IPS DF 19.7 (cell line): Measurements from ENCODE around the gene KMT5C.

Experiments
- DNase-seq: peaks from one replicate; pipeline ENCODE4 v3.0.0-alpha.2; 2013; ENCODE audit warnings: low read depth, low spot score

Gene KMT5C

DNA sequence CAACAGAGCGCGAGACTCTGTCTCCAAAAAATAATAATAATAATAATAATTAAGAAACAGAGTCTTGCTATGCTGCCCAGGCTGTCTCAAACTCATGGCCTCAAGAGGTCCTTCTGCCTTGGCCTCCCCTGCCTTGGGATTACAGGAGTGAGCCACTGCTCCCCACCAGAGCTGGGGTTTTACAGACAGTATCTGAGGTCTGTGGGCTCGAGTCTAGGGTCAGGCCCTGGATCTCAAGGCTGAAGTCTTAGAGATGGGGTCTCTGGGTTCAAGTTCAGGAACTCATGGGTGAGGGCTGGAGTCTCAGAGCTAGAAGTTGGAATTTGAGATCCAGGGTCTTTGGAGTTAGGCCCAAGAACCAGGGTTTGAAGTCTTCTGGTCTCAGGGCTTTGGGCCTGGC, 27.1 kb downstream of the KMT5C start:
- DNase-seq, result no peak

GRCh38 chr19:55368106-55368505, 28.4 kb downstream of the KMT5C start:
- DNase-seq, result no peak

DNA sequence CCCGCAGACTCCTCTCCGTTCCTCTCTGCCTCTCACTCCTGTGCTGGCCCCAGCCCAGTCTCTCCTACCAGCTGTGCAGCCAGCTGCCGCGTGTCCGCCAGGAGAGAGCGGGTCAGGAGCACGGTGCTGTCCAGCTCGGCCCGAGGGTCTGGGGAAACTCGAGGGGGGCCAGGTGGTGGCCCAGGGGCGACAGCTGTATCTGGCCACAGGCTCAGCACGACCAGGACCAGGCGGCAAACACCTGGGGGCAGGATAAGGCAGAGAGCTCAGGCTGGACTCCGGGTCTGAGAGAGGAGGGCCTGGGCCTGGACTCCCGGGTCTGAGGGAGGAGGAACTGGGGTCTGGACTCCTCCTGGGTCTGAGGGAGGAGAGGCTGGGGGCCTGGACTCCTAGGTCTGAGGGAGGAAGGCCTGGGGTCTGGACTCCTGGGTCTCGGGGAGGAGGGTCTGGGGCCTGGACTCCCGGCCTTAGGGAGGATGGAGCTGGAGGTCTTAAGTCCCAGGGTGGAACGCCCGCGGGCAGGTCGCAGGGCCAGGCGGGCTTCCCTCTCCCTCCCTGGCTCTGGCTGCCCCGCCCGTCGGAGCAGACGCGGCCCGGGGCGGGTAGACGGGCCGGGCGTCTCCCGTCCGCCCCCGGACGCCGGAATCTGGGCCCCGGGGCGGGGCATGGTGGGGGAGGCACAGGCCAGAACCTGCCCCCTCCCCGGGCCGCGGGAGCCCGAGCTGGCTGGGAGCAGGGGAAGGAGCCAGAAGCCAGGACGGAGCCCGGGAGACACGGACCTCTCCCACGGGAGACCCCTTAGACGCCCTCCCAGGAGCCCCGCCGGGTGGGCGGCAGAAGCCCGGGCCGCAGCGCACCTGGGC, 29.3 kb downstream of the KMT5C start:
- DNase-seq, result no peak

DNA sequence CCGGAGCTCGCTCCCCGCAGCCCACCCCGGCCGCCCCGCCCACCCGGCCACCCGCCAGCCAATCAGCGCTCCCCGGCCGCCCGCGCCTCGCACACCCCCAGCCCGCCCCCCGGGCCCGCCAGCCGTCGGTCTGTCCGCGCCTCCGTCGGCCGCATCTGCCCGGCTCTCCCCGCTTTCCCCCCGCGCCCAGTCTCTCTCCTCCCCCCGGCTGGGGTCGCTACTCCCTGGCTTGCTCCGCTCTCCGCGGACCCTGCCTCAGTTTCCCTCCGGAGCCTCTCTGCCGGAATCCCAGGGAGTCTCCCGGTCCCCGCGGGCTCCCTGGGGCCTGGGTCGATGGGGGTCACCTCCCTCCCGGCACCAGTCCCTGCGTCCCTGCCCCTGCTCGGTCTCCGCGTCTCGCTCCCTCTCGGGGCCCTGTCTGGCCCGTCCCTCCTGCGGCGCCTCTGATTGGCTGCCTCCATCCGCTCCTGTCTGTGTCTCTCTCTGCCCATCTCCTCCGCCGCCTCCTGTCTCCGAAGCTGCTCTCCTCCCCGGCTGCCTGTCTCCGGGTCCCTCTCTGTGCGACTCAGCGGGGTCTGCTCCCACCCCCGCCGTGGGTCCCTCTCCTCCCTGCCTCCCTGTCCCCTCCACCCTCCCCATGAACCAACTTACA, 30.1 kb downstream of the KMT5C start:
- DNase-seq, result no peak

- no peak for DNase-seq
Measured at GRCh38 chr19:55370305-55370988, 30.8 kb downstream of the KMT5C start, which contains the start of gene IL11. Gene IL11, minus strand, starts transcription at chr19:55370463. Its CDS starts 153 bp downstream, at chr19:55370310.

DNA sequence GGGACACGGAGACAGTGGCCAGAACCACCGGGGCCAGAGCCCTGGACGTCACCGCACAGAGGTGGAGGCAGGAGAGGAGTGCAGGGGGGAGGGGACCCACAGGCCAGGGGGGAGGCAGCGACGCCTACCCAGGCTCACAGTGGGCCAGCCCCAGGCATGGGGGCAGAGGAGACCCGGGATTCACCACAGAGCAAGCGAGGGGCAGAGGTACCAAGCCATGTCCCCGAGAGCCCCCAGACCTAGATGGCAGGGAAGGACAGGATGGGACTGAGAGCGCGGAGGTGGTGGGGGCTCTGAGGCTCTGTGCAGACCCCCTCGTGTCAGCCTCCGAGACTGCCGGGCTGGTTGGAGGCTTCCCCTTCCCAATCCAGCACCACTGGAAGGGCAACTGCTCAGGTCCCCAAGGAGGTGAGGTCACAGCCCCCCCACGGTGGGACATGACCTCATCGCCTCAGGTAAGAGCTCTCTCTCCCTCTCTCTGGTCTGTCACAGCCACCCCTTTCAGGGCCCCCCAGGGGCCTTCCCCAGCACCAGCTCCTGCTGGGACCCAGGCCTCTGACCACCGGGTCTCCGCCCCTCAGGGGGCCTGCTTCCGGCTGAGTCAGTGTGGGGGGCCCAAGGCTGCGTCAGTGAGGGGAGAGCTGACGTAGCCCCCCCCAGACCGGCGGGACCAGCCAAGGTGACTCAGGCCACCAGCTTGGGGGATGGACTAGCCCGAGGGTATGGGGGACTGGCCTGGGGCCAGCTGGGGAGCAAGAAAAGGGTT, 32.8 kb downstream of the KMT5C start:
- DNase-seq, result no peak

DNA sequence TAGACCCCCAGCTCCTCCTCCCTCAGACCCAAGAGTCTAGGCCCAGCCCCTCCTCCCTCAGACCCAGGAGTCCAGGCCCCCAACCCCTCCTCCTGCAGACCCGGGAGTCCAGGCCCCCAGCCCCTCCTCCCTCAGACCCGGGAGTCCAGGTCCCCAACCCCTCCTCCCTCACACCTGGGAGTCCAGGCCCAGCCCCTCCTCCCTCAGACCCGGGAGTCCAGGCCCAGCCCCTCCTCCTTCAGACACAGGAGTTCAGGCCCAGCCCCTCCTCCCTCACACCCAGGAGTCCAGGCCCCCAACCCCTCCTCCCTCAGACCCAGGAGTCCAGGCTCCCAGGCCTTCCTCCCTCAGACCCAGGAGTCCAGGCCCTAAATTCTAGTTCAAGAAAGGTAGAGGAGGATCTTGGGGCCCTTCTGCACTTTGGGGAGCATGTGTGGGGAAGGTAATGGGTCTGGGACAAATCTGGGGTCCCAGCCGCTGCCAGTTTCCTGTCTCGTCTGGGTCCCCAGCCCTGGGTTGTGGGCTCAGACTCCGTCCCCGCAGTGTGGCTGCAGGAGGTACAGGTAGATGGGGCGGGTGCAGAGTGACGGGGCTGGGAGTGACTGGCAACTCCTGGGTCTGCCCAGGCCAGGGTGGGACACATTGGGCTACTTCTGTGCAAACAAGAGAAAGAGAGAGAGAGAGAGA, 33.8 kb downstream of the KMT5C start:
- DNase-seq, result no peak

DNA sequence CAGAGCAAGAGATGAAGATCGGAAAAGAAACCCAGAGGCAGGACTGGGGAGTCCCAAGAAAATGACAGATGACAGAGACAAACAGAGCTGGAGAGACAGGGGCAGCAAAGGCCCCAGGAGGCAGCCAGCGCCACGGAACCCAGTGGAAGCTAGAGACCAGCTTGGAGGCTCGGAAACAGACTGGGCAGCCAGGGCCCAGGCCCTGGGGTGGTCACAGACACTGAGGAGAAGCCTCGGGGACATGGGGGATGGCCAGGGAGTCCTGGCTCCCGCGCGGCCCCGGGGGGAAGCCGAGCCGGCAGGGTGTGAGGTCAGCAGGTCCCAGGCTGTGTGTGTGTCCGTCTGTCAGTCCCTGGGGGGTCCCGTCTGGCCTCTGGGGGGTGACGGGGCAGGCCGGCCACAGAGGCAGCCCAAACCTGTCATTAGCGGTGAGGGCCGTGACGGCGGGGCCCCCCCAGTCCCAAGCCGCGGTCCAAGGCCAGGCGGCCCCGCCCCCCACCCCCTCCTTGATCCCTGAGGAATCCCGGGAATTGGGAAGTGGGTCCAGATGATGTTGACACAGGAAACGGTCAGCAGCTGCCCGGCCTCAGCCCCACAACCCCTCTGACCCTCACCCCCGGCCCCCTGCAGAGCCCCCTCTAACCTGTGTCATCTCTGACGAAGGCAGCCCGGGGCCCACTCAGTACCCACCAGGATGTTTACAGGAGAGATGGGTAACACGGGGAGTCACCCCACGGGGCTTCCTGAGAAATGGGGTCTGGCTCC, 34.5 kb downstream of the KMT5C start:
- DNase-seq, result no peak

- DNase-seq, result no peak
Measured at GRCh38 chr19:55376241-55376933, 36.7 kb downstream of the KMT5C start, which contains the start of gene TMEM190. Gene TMEM190, plus strand, starts transcription at chr19:55376826. Its CDS starts 28 bp downstream, at chr19:55376854.

DNA sequence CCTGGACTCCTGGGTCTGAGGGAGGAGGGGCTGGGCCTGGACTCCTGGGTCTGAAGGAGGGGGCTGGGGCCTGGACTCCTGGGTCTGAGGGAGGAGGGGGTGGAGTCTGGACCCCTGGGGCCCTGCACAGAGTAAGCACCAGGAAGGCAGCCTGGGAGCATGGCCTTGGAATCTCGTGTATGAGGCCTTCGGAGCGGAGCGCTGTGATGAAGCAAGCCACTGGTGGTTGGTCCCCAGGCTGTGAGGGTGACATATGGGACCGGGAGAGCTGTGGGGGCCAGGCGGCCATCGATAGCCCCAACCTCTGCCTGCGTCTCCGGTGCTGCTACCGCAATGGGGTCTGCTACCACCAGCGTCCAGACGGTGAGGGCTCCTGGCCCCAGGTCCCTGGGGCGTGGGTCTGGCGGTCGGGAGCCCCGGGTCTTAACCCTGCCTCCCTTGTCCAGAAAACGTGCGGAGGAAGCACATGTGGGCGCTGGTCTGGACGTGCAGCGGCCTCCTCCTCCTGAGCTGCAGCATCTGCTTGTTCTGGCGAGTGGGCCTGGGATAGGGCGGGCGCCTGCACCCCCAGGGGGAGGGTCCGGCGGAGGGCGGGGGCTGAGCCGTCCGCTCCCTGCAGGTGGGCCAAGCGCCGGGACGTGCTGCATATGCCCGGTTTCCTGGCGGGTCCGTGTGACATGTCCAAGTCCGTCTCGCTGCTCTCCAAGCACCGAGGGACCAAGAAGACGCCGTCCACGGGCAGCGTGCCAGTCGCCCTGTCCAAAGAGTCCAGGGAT, 37.9 kb downstream of the KMT5C start:
- DNase-seq, result no peak

GRCh38 chr19:55379174-55379573, 39.5 kb downstream of the KMT5C start:
- no peak for DNase-seq

GRCh38 chr19:55382013-55382412, 42.3 kb downstream of the KMT5C start:
- DNase-seq, result no peak

DNA sequence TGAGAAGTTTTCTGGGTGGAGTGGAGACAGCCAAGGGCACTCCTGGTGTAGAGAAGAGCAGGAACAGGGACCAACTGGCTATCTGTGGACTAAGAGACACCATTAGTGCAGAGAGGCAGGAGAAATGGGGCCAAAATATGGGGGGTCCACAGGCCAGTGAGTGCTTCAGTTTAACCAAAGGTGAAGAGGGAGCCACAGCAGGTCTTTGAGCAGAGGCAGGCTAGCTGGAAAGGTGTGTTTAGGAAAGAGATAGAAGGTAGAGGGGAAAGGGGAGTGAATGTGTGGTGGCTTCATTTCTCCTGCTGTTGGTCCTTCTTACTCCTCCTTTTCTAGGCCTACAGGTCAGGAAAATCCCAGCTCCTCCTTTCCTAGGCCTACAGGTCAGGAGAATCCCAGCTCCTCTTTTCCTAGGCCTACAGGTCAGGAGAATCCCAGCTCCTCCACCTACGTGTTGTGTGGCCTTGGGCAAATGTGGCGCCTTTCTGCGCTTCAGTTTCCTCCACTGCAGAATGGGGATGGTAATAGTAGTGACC, 42.9 kb downstream of the KMT5C start:
- no peak for DNase-seq

- DNase-seq, result no peak
Measured at GRCh38 chr19:55383279-55384130, 43.8 kb downstream of the KMT5C start.

- no peak for DNase-seq
Measured at GRCh38 chr19:55384131-55384919, 44.6 kb downstream of the KMT5C start, which contains the start of gene TMEM238. Gene TMEM238, minus strand, starts transcription at chr19:55384292. Its CDS starts 33 bp downstream, at chr19:55384259.

DNA sequence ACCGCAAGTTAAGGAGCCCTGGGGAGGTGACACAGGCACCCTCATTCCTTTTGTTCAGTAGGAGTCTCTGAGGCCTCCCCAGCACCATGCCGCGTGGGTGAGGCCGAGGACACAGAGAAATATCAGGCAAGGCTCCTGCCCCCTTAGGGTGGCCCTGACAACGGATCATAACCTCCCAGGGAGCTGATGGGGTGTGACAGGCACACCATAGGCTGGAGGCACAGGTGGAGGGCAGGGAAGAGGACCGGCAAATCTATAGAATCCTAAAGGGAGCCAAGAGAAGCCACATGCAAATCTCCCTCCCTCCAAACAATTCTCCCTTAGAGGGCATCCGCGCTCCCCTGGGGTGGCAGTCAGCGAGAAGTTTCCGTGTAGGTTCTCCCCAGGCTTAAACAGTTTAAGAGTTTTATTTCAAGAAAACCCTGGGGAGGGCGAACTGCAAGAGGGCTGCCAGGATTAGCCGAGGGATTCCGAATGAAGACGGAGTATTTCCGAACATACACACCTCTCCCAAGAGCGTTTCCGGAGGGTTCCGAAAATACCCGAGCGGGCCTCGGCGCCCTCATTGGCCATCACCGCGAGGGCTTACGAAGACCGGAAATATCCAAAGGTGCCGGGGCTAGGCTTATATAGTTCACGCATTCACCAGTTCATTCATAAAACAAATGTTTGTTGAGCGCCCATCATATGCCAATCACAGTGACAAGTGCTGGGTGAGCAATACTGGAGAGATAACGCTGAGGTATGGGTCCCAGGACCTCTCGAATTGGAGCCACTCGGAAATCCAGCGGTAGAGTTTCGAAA, 45.4 kb downstream of the KMT5C start:
- peak; percentile 81 for DNase-seq
